Activated naive CD4-positive, alpha-beta T cell treated with anti-CD3 and anti-CD28 coated beads, Interleukin-2, amount 50 U/mL, for 72 hours (primary cell): Measurements from ENCODE around the gene SOWAHB. TPM values are rescaled to one million over a fixed set of nuclear protein-coding genes. Genes with fewer than 3 reads are reported as not detected.

Experiments used
- ATAC-seq, 2 donors: fragments of 150-1000 bp; cut with Tn5 transposase; 2 replicates each; pipeline ENCODE4 v1.10.0; 2021; ENCODE audit warnings: mild to moderate bottlenecking in 2 of 2, moderate library complexity in 2 of 2
- DNase-seq, 2 donors: peaks; one replicate each; pipeline ENCODE4 v3.0.0; 2021 to 2022; ENCODE audit warnings: low spot score in 2 of 2
- H3K27ac Mint-ChIP-seq, 2 donors: one replicate each; pipeline ENCODE4 v1.8.0; 2022; ENCODE audit warnings: mild to moderate bottlenecking in 2 of 2, mixed read lengths in 2 of 2
- H3K36me3 Mint-ChIP-seq, 2 donors: one replicate each; pipeline ENCODE4 v1.8.0; 2022; ENCODE audit warnings: mixed read lengths in 2 of 2
- H3K9me3 Mint-ChIP-seq, 2 donors: one replicate each; pipeline ENCODE4 v1.8.0; 2022; ENCODE audit warnings: mixed read lengths in 2 of 2
- total RNA-seq, 2 donors: library from RNA; stranded (reverse); gene quantifications; one replicate each; pipeline ENCODE4 v1.2.3, GENCODE V29; 2022

The SOWAHB gene
- not detected for total RNA-seq

- DNase-seq, result peak in 1 of 2 donors; percentile 22
- peak; percentile 79 to 83 for ATAC-seq
- Mint-ChIP-seq H3K9me3 (no peaks in the 10 kb centered on the region), H3K36me3 (peaks cover 0 to 7% of the 10 kb centered on the region in 2 donors), H3K27ac (no peak within 1 kb of the TSS)
These were observed at the start of gene SOWAHB for GRCh38 chr4:76897536-76898384. Gene SOWAHB (minus strand): TSS chr4:76898144. CDS start chr4:76897849, 295 bp downstream.

- Mint-ChIP-seq H3K27ac (no peak overlapping the region), H3K36me3 (peaks cover 6% of the 10 kb centered on the region in 2 donors), H3K9me3 (peaks cover 0 to 4% of the 10 kb centered on the region in 2 donors)
- DNase-seq, result no peak
- ATAC-seq, result no peak
These were observed 49.4 kb upstream of the SOWAHB start for GRCh38 chr4:76947369-76947768.

- H3K9me3 Mint-ChIP-seq, result peaks cover 4 to 9% of the 10 kb centered on the region in 2 donors
- DNase-seq, result no peak
- peaks cover 4 to 6% of the 10 kb centered on the region in 2 donors for H3K36me3 Mint-ChIP-seq
- no peak for ATAC-seq
- no peak overlapping the region for H3K27ac Mint-ChIP-seq
These were observed 45.8 kb upstream of the SOWAHB start for GRCh38 chr4:76943790-76944189.

- ATAC-seq, result no peak
- H3K36me3 Mint-ChIP-seq, result peaks cover 0 to 6% of the 10 kb centered on the region in 2 donors
- peaks cover 4 to 9% of the 10 kb centered on the region in 2 donors for H3K9me3 Mint-ChIP-seq
- no peak overlapping the region for H3K27ac Mint-ChIP-seq
- DNase-seq, result no peak
These were observed 45.2 kb upstream of the SOWAHB start for GRCh38 chr4:76943129-76943620.

GRCh38 chr4:76939184-76939583 is 41.2 kb upstream of the SOWAHB start:
- peaks cover 4 to 9% of the 10 kb centered on the region in 2 donors for H3K9me3 Mint-ChIP-seq
- H3K27ac Mint-ChIP-seq, result no peak overlapping the region
- no peak for DNase-seq
- no peak for ATAC-seq
- peaks cover 0 to 6% of the 10 kb centered on the region in 2 donors for H3K36me3 Mint-ChIP-seq

- ATAC-seq (no peak), DNase-seq (no peak)
- Mint-ChIP-seq H3K36me3 (no peaks in the 10 kb centered on the region), H3K9me3 (no peaks in the 10 kb centered on the region), H3K27ac (no peak overlapping the region)
These were observed 33.8 kb upstream of the SOWAHB start for GRCh38 chr4:76931576-76932276.

GRCh38 chr4:76931087-76931486 is 33.1 kb upstream of the SOWAHB start:
- Mint-ChIP-seq H3K36me3 (no peaks in the 10 kb centered on the region), H3K27ac (no peak overlapping the region), H3K9me3 (no peaks in the 10 kb centered on the region)
- no peak for DNase-seq
- ATAC-seq, result no peak

- no peak for ATAC-seq
- H3K9me3 Mint-ChIP-seq, result no peaks in the 10 kb centered on the region
- no peak for DNase-seq
- H3K27ac Mint-ChIP-seq, result no peak overlapping the region
- no peaks in the 10 kb centered on the region for H3K36me3 Mint-ChIP-seq
These were observed 32.7 kb upstream of the SOWAHB start for GRCh38 chr4:76930685-76931084.

- no peak overlapping the region for H3K27ac Mint-ChIP-seq
- DNase-seq, result no peak
- no peak for ATAC-seq
- H3K9me3 Mint-ChIP-seq, result no peaks in the 10 kb centered on the region
- H3K36me3 Mint-ChIP-seq, result no peaks in the 10 kb centered on the region
These were observed 28.9 kb upstream of the SOWAHB start for GRCh38 chr4:76926841-76927240.

GRCh38 chr4:76923619-76924357 is 25.8 kb upstream of the SOWAHB start:
- Mint-ChIP-seq H3K9me3 (peaks cover 0 to 4% of the 10 kb centered on the region in 2 donors), H3K36me3 (no peaks in the 10 kb centered on the region), H3K27ac (no peak overlapping the region)
- DNase-seq, result no peak
- no peak for ATAC-seq

- ATAC-seq (no peak), DNase-seq (no peak)
- peaks cover 0 to 4% of the 10 kb centered on the region in 2 donors for H3K9me3 Mint-ChIP-seq
- no peaks in the 10 kb centered on the region for H3K36me3 Mint-ChIP-seq
- no peak overlapping the region for H3K27ac Mint-ChIP-seq
These were observed 22.8 kb upstream of the SOWAHB start for GRCh38 chr4:76920715-76921114.

GRCh38 chr4:76909711-76910110 is 11.8 kb upstream of the SOWAHB start:
- ATAC-seq (no peak), DNase-seq (no peak)
- Mint-ChIP-seq H3K27ac (no peak overlapping the region), H3K9me3 (peaks cover 7 to 12% of the 10 kb centered on the region in 2 donors), H3K36me3 (peaks cover 0 to 7% of the 10 kb centered on the region in 2 donors)

GRCh38 chr4:76905521-76905920 is 7.6 kb upstream of the SOWAHB start:
- no peak overlapping the region for H3K27ac Mint-ChIP-seq
- peaks cover 0 to 7% of the 10 kb centered on the region in 2 donors for H3K36me3 Mint-ChIP-seq
- no peak for ATAC-seq
- no peak for DNase-seq
- peaks cover 7 to 12% of the 10 kb centered on the region in 2 donors for H3K9me3 Mint-ChIP-seq

GRCh38 chr4:76904646-76905190 is 6.8 kb upstream of the SOWAHB start:
- ATAC-seq, result no peak
- Mint-ChIP-seq H3K36me3 (peaks cover 0 to 7% of the 10 kb centered on the region in 2 donors), H3K27ac (no peak overlapping the region), H3K9me3 (peaks cover 7 to 8% of the 10 kb centered on the region in 2 donors)
- DNase-seq, result no peak

- H3K9me3 Mint-ChIP-seq, result peaks cover 7 to 8% of the 10 kb centered on the region in 2 donors
- H3K36me3 Mint-ChIP-seq, result peaks cover 0 to 14% of the 10 kb centered on the region in 2 donors
- no peak overlapping the region for H3K27ac Mint-ChIP-seq
- ATAC-seq (no peak), DNase-seq (no peak)
These were observed 4.4 kb upstream of the SOWAHB start for GRCh38 chr4:76902233-76902890.
